SU-DHL-6 (cell line): ENCODE data around the gene TRAK1.

ENCODE experiments used
- EZH2phosphoT487 ChIP-seq: fragments of 200-600 bp; sonication (generic), shearing (Covaris generic); conservative IDR thresholded peaks from 2 replicates; pipeline ENCODE4 v1.6.1; 2018; ENCODE audit warnings: mild to moderate bottlenecking, antibody characterized with exemption, low read length, moderate library complexity, mixed read lengths
- TF ChIP-seq, protein P1 (sequence below): fragments of 200-600 bp; sonication (generic); IDR thresholded peaks from one replicate; pipeline ENCODE4 v1.5.1; 2017; ENCODE audit warnings: antibody characterized with exemption, mild to moderate bottlenecking, low read length, moderate library complexity; ENCODE audit not compliant: insufficient read depth, poor library complexity, severe bottlenecking

DNA sequence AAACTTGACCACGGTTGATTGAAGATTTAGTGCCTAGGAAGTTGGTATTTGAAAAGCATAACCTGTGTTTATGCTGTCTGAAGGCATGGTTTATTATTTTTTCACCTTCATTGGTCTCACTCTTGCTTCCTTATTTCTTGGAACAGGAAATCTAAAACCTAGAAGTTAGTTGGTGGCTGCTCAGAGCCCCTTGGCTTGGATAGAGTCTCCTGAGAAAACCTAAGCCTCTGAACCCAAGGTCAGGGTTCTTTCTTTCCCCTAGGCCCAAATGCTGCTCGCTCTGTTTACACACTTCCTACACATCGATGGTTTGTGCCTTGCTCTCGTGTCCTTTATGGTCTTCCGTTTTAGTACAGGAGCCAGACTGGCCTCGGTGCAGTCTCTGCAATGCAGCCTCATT is 82.2 kb downstream of the TRAK1 start:
- TF ChIP-seq, protein P1, sequence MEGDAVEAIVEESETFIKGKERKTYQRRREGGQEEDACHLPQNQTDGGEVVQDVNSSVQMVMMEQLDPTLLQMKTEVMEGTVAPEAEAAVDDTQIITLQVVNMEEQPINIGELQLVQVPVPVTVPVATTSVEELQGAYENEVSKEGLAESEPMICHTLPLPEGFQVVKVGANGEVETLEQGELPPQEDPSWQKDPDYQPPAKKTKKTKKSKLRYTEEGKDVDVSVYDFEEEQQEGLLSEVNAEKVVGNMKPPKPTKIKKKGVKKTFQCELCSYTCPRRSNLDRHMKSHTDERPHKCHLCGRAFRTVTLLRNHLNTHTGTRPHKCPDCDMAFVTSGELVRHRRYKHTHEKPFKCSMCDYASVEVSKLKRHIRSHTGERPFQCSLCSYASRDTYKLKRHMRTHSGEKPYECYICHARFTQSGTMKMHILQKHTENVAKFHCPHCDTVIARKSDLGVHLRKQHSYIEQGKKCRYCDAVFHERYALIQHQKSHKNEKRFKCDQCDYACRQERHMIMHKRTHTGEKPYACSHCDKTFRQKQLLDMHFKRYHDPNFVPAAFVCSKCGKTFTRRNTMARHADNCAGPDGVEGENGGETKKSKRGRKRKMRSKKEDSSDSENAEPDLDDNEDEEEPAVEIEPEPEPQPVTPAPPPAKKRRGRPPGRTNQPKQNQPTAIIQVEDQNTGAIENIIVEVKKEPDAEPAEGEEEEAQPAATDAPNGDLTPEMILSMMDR: no peak
- TF ChIP-seq EZH2phosphoT487: no peak
